ENCODE results near the gene NPAS4.

GRCh38 chr11:66371627-66372415 lies 49.0 kb upstream of the NPAS4 start, which contains the start of gene SLC29A2:
- no peak for TF ChIP-seq CTCF (IDR thresholded peaks at IDR 0.05)
- TF ChIP-seq POLR2A (IDR thresholded peaks at IDR 0.05) = no peak

Measured in lower leg skin (tissue), 3 donors.